Psoas muscle (tissue), 8 donors: Measurements from ENCODE around the gene SLC25A29. TPM values are rescaled to one million over a fixed set of nuclear protein-coding genes. Genes with fewer than 3 reads are reported as not detected.

Experiments
- ATAC-seq, 4 donors: fragments of 200-7000 bp; cut with Tn5 transposase; one replicate each; pipeline ENCODE4 v1.9.1; 2020; ENCODE audit warnings: moderate library complexity in 3 of 4, mild to moderate bottlenecking in 2 of 4
- DNase-seq, 2 donors: peaks; one replicate each; pipeline ENCODE4 v3.0.0-alpha.2; 2020
- H3K27ac ChIP-seq: fragments of 200-600 bp; one replicate; pipeline ENCODE4 v1.8.0; 2022
- H3K27me3 ChIP-seq, 3 donors: fragments of 200-600 bp in 1 of 3; one replicate each; pipeline versions ENCODE4 v1.6.1 to v1.8.0; 2013 to 2022; ENCODE audit warnings: low read length in 2 of 3, mild to moderate bottlenecking in 2 of 3, moderate library complexity in 1 of 3; ENCODE audit not compliant: insufficient read depth in 3 of 3
- H3K36me3 ChIP-seq, 2 donors: fragments of 200-600 bp in 1 of 2; one replicate each; pipeline versions ENCODE4 v1.6.1 to v1.8.0; 2013 to 2022; ENCODE audit warnings: low read depth in 1 of 2, mild to moderate bottlenecking in 1 of 2, moderate library complexity in 1 of 2; ENCODE audit not compliant: insufficient read depth in 1 of 2
- H3K4me1 ChIP-seq: fragments of 200-600 bp; one replicate; pipeline ENCODE4 v1.8.0; 2022
- H3K4me3 ChIP-seq: fragments of 200-600 bp; one replicate; pipeline ENCODE4 v1.8.0; 2022; ENCODE audit warnings: mild to moderate bottlenecking
- H3K9me3 ChIP-seq: fragments of 200-600 bp; one replicate; pipeline ENCODE4 v1.8.0; 2022
- WGBS, 3 donors: extraction: QIAGEN DNeasy Blood & Tissue Kit; methylation state at CpG; one replicate each; pipeline versions ENCODE4 v1.1.6 to v1.1.7; 2013; 5-methylcytosine and 5-hydroxymethylcytosine counted together
- intact Hi-C, 2 donors: fragments of 100-400 bp; cut with DNase I; formaldehyde crosslinking; loops; one replicate each; pipeline versions ENCODE4 v1.11.0 to v1.14.2; 2022
- polyA plus RNA-seq, 3 donors: library from polyadenylated mRNA; stranded (reverse); fragments of 200-250 nt; gene quantifications; one replicate each; pipeline ENCODE4 v1.2.3, GENCODE V29; 2013
- total RNA-seq, 4 donors: library from RNA; stranded (reverse); fragmentation: NEBNext Ultra II Directional in 2 of 4; extraction: Animal tissue kit (Norgen Biotek cat#: 25700) in 2 of 4; gene quantifications; one replicate each; pipeline versions ENCODE4 v1.2.1 to v1.2.4, GENCODE V29; 2021 to 2023
- TF ChIP-seq, protein P1 (sequence below): fragments of 200-600 bp; IDR thresholded peaks from one replicate; pipeline ENCODE4 v1.8.0; 2022; ENCODE audit warnings: antibody characterized with exemption
- donor health status: healthy with polysubstance abuse.
- donor health status: DM: no; HTN: no; CAD: no; lungs with moderate emphysema.
- donor health status: Bipolar disorder and iron deficiency.
- donor health status: healthy.
- donor health status: DM: yes; HTN: yes; CAD: no.
- donor health status: DM: no; HTN: no; CAD: no.
- donor health status: DM: no; HTN: no; CAD: no.
- donor health status: DM: yes; HTN: yes; CAD: no.

Gene SLC25A29
- total and polyA plus RNA-seq, 7 donors = 4.5 to 14.8 (median 6.7) TPM

DNA sequence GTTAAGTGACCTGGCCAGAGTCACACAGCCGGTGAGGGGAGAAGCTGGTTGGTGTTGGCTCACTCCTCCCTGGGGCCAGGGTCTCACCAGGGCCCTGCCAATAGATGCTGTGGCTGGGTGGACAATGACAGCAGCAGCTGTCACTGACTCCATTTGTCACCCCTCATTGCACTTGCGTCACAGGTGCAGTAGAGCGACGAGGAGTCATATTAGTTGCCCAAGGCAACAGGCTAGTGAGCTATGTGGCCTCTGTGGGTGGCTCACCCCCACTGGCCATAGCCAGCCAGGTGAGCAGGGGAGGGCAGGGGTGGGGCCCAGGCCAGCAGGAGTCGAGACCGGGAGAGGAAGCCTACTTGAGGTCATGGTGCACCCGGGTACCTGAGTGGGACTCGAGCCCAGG is 26.6 kb upstream of the SLC25A29 start:
- TF ChIP-seq, protein P1, sequence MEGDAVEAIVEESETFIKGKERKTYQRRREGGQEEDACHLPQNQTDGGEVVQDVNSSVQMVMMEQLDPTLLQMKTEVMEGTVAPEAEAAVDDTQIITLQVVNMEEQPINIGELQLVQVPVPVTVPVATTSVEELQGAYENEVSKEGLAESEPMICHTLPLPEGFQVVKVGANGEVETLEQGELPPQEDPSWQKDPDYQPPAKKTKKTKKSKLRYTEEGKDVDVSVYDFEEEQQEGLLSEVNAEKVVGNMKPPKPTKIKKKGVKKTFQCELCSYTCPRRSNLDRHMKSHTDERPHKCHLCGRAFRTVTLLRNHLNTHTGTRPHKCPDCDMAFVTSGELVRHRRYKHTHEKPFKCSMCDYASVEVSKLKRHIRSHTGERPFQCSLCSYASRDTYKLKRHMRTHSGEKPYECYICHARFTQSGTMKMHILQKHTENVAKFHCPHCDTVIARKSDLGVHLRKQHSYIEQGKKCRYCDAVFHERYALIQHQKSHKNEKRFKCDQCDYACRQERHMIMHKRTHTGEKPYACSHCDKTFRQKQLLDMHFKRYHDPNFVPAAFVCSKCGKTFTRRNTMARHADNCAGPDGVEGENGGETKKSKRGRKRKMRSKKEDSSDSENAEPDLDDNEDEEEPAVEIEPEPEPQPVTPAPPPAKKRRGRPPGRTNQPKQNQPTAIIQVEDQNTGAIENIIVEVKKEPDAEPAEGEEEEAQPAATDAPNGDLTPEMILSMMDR = no peak
- ATAC-seq (peak in 1 of 4 donors; percentile 13), DNase-seq (peak in 1 of 2 donors; percentile 23)
- no peaks in the 10 kb centered on the region for H3K27me3 ChIP-seq
- no peaks in the 10 kb centered on the region for H3K4me1 ChIP-seq
- no peak overlapping the region for H3K4me3 ChIP-seq
- H3K36me3 ChIP-seq = peaks cover 0 to 45% of the 10 kb centered on the region in 2 donors
- no peaks in the 10 kb centered on the region for H3K9me3 ChIP-seq
- intact Hi-C loops = no loop called here
- WGBS, 3 donors = 80 to 84% (median 82%) methylated on average over 8 of the region's 8 CpGs
- no peak overlapping the region for H3K27ac ChIP-seq

DNA sequence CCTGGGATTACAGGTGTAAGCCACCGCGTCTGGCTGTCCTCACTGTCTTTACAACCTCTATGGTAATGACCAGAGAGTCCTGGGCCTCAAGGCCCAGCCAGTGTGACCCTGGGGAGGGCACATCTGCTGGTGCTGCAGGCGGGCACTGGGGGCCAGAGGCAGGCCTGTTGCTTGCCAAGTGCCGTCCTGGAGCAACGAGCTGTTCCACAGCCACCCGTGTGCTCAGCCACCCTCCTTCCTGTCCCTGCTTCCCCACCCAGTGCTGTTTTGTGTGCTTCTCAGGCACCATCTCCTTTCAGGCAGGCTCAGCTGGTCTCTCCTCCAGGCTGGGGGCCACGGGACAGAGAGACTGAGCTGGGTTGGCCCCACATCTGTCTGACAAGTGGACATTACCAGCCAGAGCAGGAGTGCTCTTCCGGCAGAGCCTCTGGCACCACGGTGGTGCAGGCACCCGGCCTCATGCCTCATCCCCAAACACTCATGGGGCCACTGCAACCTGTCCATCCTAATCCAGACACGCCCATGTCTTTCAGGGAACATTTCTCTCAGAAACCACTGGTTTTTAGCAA is 25.9 kb upstream of the SLC25A29 start:
- DNase-seq = peak in 1 of 2 donors; percentile 30
- Histone ChIP-seq H3K4me1 (no peaks in the 10 kb centered on the region), H3K27ac (no peak overlapping the region), H3K9me3 (no peaks in the 10 kb centered on the region), H3K27me3 (no peaks in the 10 kb centered on the region), H3K4me3 (no peak overlapping the region), H3K36me3 (peaks cover 0 to 40% of the 10 kb centered on the region in 2 donors)
- TF ChIP-seq, protein P1 = no peak
- intact Hi-C loops = no loop called here
- 57 to 66% (median 61%) methylated on average over 11 of the region's 11 CpGs for WGBS, 3 donors
- no peak for ATAC-seq

DNA sequence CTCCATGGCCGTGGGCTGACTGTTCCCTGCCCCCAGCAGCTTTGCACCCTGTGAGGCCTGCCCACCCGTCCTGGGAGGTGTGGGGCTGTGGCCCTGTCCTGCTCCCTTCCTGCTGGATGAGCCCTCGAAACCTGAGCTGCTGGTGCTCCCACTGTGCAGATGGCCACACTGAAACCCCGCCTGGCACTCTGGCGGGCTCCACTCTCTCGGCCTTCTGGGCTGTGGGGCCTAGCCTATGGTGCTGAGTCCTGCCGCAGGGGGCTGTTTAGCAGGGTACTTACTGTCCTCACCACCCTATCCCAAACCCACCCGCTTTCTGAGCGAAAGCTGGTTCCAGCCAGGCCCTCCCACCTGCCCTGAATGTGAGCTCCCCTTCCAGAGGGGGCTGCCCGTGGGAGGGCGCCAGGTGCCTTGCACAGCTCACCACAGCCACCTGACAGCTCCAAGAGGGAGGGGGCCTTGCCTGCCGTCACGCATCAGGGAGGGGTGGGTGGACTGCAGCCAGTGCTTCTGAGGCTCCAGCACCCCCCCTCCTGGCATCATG is 24.2 kb upstream of the SLC25A29 start:
- 84 to 85% (median 84%) methylated on average over 13 of the region's 13 CpGs for WGBS, 3 donors
- Histone ChIP-seq H3K27ac (no peak overlapping the region), H3K4me1 (no peaks in the 10 kb centered on the region), H3K27me3 (no peaks in the 10 kb centered on the region), H3K9me3 (no peaks in the 10 kb centered on the region), H3K4me3 (no peak overlapping the region), H3K36me3 (peaks cover 0 to 24% of the 10 kb centered on the region in 2 donors)
- ATAC-seq (no peak), DNase-seq (no peak)
- TF ChIP-seq, protein P1 = no peak
- intact Hi-C loops = no loop called here

DNA sequence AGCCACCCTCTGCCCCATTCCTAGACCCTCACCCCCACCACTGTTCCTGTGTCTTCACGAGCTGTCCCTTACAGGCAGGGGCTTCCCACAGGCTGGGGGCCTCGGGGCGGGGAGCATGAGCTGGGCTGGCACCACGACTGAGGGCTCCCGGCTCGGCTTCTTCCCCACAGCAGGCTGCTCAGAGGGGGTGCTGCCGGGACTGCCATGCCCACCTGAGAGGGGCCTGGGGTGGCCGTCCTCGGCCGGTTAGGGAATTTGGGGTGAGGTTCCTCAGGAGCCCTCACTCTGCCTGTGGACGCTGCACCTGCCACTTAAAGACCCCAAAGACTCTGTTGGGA is 23.7 kb upstream of the SLC25A29 start:
- DNase-seq (no peak), ATAC-seq (no peak)
- H3K27me3 ChIP-seq = no peaks in the 10 kb centered on the region
- H3K9me3 ChIP-seq = no peaks in the 10 kb centered on the region
- intact Hi-C loops = no loop called here
- 83 to 85% (median 84%) methylated on average over 9 to 11 of the region's 11 CpGs for WGBS, 3 donors
- TF ChIP-seq, protein P1 = no peak
- H3K27ac ChIP-seq = no peak overlapping the region
- H3K4me3 ChIP-seq = no peak overlapping the region
- H3K36me3 ChIP-seq = peaks cover 0 to 19% of the 10 kb centered on the region in 2 donors
- H3K4me1 ChIP-seq = no peaks in the 10 kb centered on the region
